OCI-LY3 (cell line): Measurements from ENCODE around the gene SRSF6.

ENCODE experiments used
- H2AFZ ChIP-seq: fragments of 200-600, 300-600 bp; shearing (Covaris generic); 2 replicates; pipeline ENCODE4 v1.6.0; 2014; ENCODE audit warnings: antibody characterized with exemption, low read depth, low read length
- H3K27ac ChIP-seq: fragments of 200-600, 300-600 bp; sonication (generic); 2 replicates; pipeline ENCODE4 v1.5.1; 2014; ENCODE audit warnings: mild to moderate bottlenecking, low read length, moderate library complexity, mixed read lengths
- H3K27me3 ChIP-seq: fragments of 200-600, 300-600 bp; sonication (generic); 2 replicates; pipeline ENCODE4 v1.6.1; 2014; ENCODE audit warnings: low read depth, low read length, mixed read lengths
- H3K36me3 ChIP-seq: fragments of 200-600, 300-600 bp; sonication (generic); replicated peaks from 2 replicates; pipeline ENCODE3; 2014; ENCODE audit warnings: low read depth, low read length, mixed read lengths
- H3K4me1 ChIP-seq: fragments of 300-600, 200-600 bp; sonication (generic); 2 replicates; pipeline ENCODE4 v1.6.1; 2014; ENCODE audit warnings: low read length, mixed read lengths
- H3K4me2 ChIP-seq: fragments of 200-600, 300-600 bp; sonication (generic); 2 replicates; pipeline ENCODE4 v1.6.1; 2014; ENCODE audit warnings: low read length, mixed read lengths
- H3K4me3 ChIP-seq: fragments of 300-600, 200-600 bp; sonication (generic); 2 replicates; pipeline ENCODE4 v1.5.1; 2014; ENCODE audit warnings: antibody characterized with exemption, mild to moderate bottlenecking, low read length, moderate library complexity
- H3K79me2 ChIP-seq: fragments of 300-600, 200-600 bp; shearing (Covaris generic); 2 replicates; pipeline ENCODE4 v1.6.1; 2014; ENCODE audit warnings: mild to moderate bottlenecking, low read length, mixed read lengths
- H3K9ac ChIP-seq: fragments of 300-600, 200-600 bp; shearing (Covaris generic); 2 replicates; pipeline ENCODE4 v1.6.0; 2014; ENCODE audit warnings: mild to moderate bottlenecking, low read length, moderate library complexity
- H3K9me3 ChIP-seq: fragments of 200-600, 300-600 bp; shearing (Covaris generic); 2 replicates; pipeline ENCODE4 v1.6.1; 2014; ENCODE audit warnings: low read length, mixed read lengths; ENCODE audit not compliant: insufficient read depth
- H4K20me1 ChIP-seq: fragments of 200-600, 300-600 bp; sonication (generic); 2 replicates; pipeline ENCODE4 v1.6.1; 2016; ENCODE audit warnings: low read length, mixed read lengths; ENCODE audit not compliant: insufficient read depth
- EZH2phosphoT487 ChIP-seq: fragments of 200-600 bp; shearing (Covaris generic); IDR thresholded peaks from 2 replicates; pipeline ENCODE4 v1.6.1; 2018; ENCODE audit warnings: antibody characterized with exemption, mixed run types, low read depth
- TF ChIP-seq, protein P1 (sequence below): fragments of 200-600, 300-600 bp; sonication (generic); IDR thresholded peaks from 2 replicates; pipeline ENCODE4 v1.5.1; 2014; ENCODE audit warnings: antibody characterized with exemption, low read length, low read depth

The SRSF6 gene

GRCh38 chr20:43460172-43460829 is 2.6 kb downstream of the SRSF6 start:
- no peak overlapping the region for H3K4me3 ChIP-seq
- no peak overlapping the region for H3K9ac ChIP-seq
- peaks cover 54% of the 10 kb centered on the region for H3K36me3 ChIP-seq
- H3K79me2 ChIP-seq, result peaks cover 65% of the 10 kb centered on the region
- TF ChIP-seq, protein P1, sequence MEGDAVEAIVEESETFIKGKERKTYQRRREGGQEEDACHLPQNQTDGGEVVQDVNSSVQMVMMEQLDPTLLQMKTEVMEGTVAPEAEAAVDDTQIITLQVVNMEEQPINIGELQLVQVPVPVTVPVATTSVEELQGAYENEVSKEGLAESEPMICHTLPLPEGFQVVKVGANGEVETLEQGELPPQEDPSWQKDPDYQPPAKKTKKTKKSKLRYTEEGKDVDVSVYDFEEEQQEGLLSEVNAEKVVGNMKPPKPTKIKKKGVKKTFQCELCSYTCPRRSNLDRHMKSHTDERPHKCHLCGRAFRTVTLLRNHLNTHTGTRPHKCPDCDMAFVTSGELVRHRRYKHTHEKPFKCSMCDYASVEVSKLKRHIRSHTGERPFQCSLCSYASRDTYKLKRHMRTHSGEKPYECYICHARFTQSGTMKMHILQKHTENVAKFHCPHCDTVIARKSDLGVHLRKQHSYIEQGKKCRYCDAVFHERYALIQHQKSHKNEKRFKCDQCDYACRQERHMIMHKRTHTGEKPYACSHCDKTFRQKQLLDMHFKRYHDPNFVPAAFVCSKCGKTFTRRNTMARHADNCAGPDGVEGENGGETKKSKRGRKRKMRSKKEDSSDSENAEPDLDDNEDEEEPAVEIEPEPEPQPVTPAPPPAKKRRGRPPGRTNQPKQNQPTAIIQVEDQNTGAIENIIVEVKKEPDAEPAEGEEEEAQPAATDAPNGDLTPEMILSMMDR, result no peak
- peaks cover 55% of the 10 kb centered on the region for H4K20me1 ChIP-seq
- no peak overlapping the region for H3K27ac ChIP-seq
- no peaks in the 10 kb centered on the region for H3K9me3 ChIP-seq
- peaks cover 11% of the 10 kb centered on the region for H3K4me1 ChIP-seq
- no peak overlapping the region for H3K4me2 ChIP-seq
- no peak overlapping the region for H2AFZ ChIP-seq
- no peaks in the 10 kb centered on the region for H3K27me3 ChIP-seq

GRCh38 chr20:43460830-43461200 is 3.1 kb downstream of the SRSF6 start:
- no peak overlapping the region for H3K27ac ChIP-seq
- peaks cover 11% of the 10 kb centered on the region for H3K4me1 ChIP-seq
- H4K20me1 ChIP-seq, result peaks cover 55% of the 10 kb centered on the region
- no peak overlapping the region for H3K9ac ChIP-seq
- H2AFZ ChIP-seq, result no peak overlapping the region
- H3K4me2 ChIP-seq, result no peak overlapping the region
- H3K79me2 ChIP-seq, result peaks cover 65% of the 10 kb centered on the region
- no peaks in the 10 kb centered on the region for H3K27me3 ChIP-seq
- no peak for TF ChIP-seq EZH2phosphoT487
- TF ChIP-seq, protein P1, result no peak
- peaks cover 60% of the 10 kb centered on the region for H3K36me3 ChIP-seq
- H3K4me3 ChIP-seq, result no peak overlapping the region
- no peaks in the 10 kb centered on the region for H3K9me3 ChIP-seq

- TF ChIP-seq, protein P1, result no peak
- TF ChIP-seq EZH2phosphoT487, result no peak
- Histone ChIP-seq H3K9me3 (no peaks in the 10 kb centered on the region), H3K4me1 (peaks cover 7% of the 10 kb centered on the region), H4K20me1 (peaks cover 55% of the 10 kb centered on the region), H3K79me2 (peaks cover 65% of the 10 kb centered on the region), H3K27me3 (no peaks in the 10 kb centered on the region), H3K36me3 (peaks cover 66% of the 10 kb centered on the region), H2AFZ (no peak overlapping the region), H3K9ac (no peak overlapping the region), H3K27ac (no peak overlapping the region), H3K4me3 (no peak overlapping the region), H3K4me2 (no peak overlapping the region)
These were observed 4.4 kb downstream of the SRSF6 start for GRCh38 chr20:43461894-43462659.

DNA sequence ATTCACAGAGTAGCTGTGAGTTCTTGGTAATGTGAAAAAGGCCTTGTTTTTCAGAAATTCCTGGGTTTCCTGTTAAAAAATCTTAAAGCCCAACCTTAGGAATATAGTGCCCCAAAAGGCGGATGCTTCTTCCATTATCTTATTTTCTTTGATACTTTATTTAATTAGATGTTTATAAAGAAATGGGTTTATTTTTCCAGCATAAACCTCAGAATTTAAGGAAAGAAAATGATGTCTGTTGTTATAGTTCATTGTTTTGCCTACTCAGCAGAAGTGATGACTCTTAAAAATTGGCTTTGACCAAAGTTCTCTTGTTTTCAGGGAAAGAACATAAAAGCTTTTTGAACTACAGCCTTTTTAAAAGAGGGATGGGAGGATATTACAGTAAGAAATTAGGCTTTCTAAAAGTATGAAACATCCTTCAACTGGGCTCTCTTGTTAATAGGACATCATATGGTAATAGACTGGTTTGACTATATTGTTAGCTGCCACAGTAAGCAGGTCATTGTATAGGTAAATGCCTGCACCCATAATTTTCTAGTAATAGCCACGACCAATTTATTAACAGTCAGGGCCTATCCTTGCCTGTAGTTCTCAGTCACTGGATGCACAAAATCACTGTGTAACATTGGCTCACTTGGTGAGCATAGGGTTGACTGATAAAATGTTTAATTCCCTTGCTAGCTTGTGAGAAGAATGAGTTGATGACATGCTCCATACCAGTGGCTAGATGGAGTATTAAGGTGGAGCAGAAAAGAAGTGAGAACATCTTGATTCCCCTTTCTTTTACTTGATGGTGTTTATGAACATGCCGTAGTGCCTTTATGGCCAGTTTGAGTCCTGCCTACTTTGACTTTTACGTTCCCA is 5.2 kb downstream of the SRSF6 start:
- H3K36me3 ChIP-seq, result peaks cover 66% of the 10 kb centered on the region
- no peak overlapping the region for H2AFZ ChIP-seq
- H3K27ac ChIP-seq, result no peak overlapping the region
- no peaks in the 10 kb centered on the region for H3K9me3 ChIP-seq
- H3K4me2 ChIP-seq, result no peak overlapping the region
- peaks cover 63% of the 10 kb centered on the region for H3K79me2 ChIP-seq
- H4K20me1 ChIP-seq, result peaks cover 55% of the 10 kb centered on the region
- H3K4me1 ChIP-seq, result peaks cover 7% of the 10 kb centered on the region
- H3K9ac ChIP-seq, result no peak overlapping the region
- H3K27me3 ChIP-seq, result no peaks in the 10 kb centered on the region
- H3K4me3 ChIP-seq, result no peak overlapping the region
- no peak for TF ChIP-seq EZH2phosphoT487
- TF ChIP-seq, protein P1, result no peak
